ENCODE data around the gene RC3H2. TPM values are rescaled to one million over a fixed set of nuclear protein-coding genes. Genes with fewer than 3 reads are reported as not detected.
A peak's percentile ranks its signal among the peaks of the same experiment; 100 is the strongest.
"Not testable (repeated sequence)": the region's sequence is repeated elsewhere in the genome, so short reads cannot be mapped to it uniquely, and the experiment has no call there.

The RC3H2 gene
- total RNA-seq, 3 donors from 2014 or later = 27.3 to 31.1 (median 28.4) TPM

DNA sequence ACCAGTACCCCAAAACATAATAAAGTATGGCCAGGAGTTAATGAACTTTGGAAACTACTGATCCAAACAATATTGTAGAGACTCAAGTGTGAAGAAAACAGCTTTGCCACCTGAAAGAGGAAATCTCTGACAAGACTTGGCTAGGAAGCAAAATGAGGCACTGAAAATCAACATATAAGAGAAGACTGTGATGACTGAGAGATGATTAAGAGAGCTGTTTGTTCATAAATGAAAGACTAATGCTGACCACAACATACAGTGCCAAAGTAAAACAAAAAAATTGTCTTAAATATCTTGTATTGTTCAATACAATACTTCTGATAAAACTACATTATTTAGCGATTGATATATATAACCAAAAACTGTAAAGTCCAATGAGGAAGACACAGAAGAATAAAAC lies 7.2 kb downstream of the RC3H2 start:
- no peak overlapping the region for H3K4me3 Mint-ChIP-seq
- no peaks in the 10 kb centered on the region for H3K27me3 Mint-ChIP-seq (ENCODE audit: low read depth)
- ATAC-seq (peak; percentile 46 to 48), DNase-seq (no peak)
- no peaks in the 10 kb centered on the region for H3K9me3 Mint-ChIP-seq
- peaks cover 7% of the 10 kb centered on the region for H3K36me3 Mint-ChIP-seq (ENCODE audit: insufficient read depth)
- H3K4me1 Mint-ChIP-seq (ENCODE audit: low read depth) = peaks cover 42% of the 10 kb centered on the region

- ATAC-seq (no peak), DNase-seq (no peak)
- H3K27me3 Mint-ChIP-seq (ENCODE audit: low read depth) = no peaks in the 10 kb centered on the region
- no peak overlapping the region for H3K4me3 Mint-ChIP-seq
- no peaks in the 10 kb centered on the region for H3K4me1 Mint-ChIP-seq (ENCODE audit: low read depth)
- H3K9me3 Mint-ChIP-seq = no peaks in the 10 kb centered on the region
- peaks cover 21% of the 10 kb centered on the region for H3K36me3 Mint-ChIP-seq (ENCODE audit: insufficient read depth)
These were observed 16.7 kb downstream of the RC3H2 start for GRCh38 chr9:122888480-122888879.

- ATAC-seq = no peak
- no peaks in the 10 kb centered on the region for H3K9me3 Mint-ChIP-seq
These were observed 22.0 kb downstream of the RC3H2 start for GRCh38 chr9:122883125-122883524.

GRCh38 chr9:122879443-122879842 lies 25.7 kb downstream of the RC3H2 start:
- H3K36me3 Mint-ChIP-seq (ENCODE audit: insufficient read depth) = peaks cover 36% of the 10 kb centered on the region
- peaks cover 4% of the 10 kb centered on the region for H3K4me1 Mint-ChIP-seq (ENCODE audit: low read depth)

More at GRCh38 chr9:122883125-122883524, 22.0 kb downstream of the RC3H2 start:
- DNase-seq = no peak
- Mint-ChIP-seq H3K27me3 (ENCODE audit: low read depth) (no peaks in the 10 kb centered on the region), H3K36me3 (ENCODE audit: insufficient read depth) (peaks cover 24% of the 10 kb centered on the region), H3K4me1 (ENCODE audit: low read depth) (no peaks in the 10 kb centered on the region), H3K4me3 (no peak overlapping the region)

GRCh38 chr9:122875523-122875922 lies 29.6 kb downstream of the RC3H2 start:
- H3K36me3 Mint-ChIP-seq (ENCODE audit: insufficient read depth) = peaks cover 39% of the 10 kb centered on the region
- no peak for ATAC-seq

More at GRCh38 chr9:122879443-122879842, 25.7 kb downstream of the RC3H2 start:
- DNase-seq (no peak), ATAC-seq (no peak)
- Mint-ChIP-seq H3K27me3 (ENCODE audit: low read depth) (no peaks in the 10 kb centered on the region), H3K9me3 (no peaks in the 10 kb centered on the region), H3K4me3 (no peak overlapping the region)

DNA sequence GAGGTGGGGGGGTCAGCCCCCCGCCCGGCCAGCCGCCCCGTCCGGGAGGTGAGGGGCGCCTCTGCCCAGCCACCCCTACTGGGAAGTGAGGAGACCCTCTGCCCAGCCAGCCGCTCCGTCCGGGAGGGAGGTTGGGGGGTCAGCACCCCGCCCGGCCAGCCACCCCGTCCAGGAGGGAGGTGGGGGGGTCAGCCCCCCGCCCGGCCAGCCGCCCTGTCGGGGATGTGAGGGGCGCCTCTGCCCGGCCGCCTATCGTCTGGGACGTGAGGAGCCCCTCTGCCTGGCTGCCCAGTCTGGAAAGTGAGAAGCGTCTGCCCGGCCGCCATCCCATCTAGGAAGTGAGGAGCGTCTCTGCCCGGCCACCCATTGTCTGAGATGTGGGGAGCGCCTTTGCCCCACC lies 37.9 kb downstream of the RC3H2 start:
- DNase-seq; H3K4me1 Mint-ChIP-seq (ENCODE audit: low read depth); H3K4me3 Mint-ChIP-seq; H3K9me3 Mint-ChIP-seq; H3K27me3 Mint-ChIP-seq (ENCODE audit: low read depth); ATAC-seq: not testable (repeated sequence)
- H3K36me3 Mint-ChIP-seq (ENCODE audit: insufficient read depth) = peaks cover 31% of the 10 kb centered on the region

More at GRCh38 chr9:122875523-122875922, 29.6 kb downstream of the RC3H2 start:
- peaks cover 4% of the 10 kb centered on the region for H3K4me1 Mint-ChIP-seq (ENCODE audit: low read depth)
- DNase-seq = no peak
- H3K4me3 Mint-ChIP-seq = no peak overlapping the region
- H3K27me3 Mint-ChIP-seq (ENCODE audit: low read depth) = no peaks in the 10 kb centered on the region
- no peaks in the 10 kb centered on the region for H3K9me3 Mint-ChIP-seq

DNA sequence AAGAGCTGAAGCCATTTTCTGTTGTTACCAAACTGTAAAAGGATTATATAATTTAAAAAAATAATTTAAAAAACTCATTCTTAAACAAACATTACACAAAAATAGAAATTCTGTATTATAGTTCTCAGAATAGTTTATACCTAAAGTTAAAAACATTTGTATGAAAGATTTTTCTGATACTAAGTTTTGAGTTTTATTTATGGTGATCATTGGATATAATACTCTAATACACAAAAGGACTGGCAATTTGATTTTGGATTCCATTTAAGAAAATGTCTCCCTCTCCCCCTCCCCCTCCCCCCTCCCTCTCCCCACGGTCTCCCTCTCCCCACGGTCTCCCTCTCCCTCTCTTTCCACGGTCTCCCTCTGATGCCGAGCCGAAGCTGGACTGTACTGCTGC lies 39.1 kb downstream of the RC3H2 start:
- Mint-ChIP-seq H3K36me3 (ENCODE audit: insufficient read depth) (peaks cover 28% of the 10 kb centered on the region), H3K27me3 (ENCODE audit: low read depth) (no peaks in the 10 kb centered on the region), H3K9me3 (no peaks in the 10 kb centered on the region), H3K4me3 (no peak overlapping the region), H3K4me1 (ENCODE audit: low read depth) (peaks cover 2% of the 10 kb centered on the region)
- no peak for DNase-seq
- no peak for ATAC-seq

DNA sequence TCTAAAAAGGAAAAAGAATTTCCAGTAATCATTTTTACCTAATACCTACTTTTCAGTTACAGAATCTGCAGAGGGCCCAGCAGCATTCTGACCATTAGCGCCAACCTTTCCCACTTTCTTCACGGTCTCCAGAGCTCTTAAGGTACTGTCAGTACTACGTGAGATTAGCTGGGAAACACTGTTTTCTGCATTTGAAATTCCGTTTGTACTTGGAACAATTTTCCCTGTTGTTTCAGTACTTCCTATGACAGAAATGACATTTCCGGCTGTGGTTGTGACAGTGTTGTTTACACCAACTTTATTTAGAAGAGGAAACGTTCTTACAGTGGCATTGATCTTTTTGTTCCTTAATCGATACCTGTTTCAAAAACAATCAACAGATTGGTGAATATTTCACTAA lies 39.9 kb downstream of the RC3H2 start:
- no peaks in the 10 kb centered on the region for H3K27me3 Mint-ChIP-seq (ENCODE audit: low read depth)
- no peak for DNase-seq
- peaks cover 22% of the 10 kb centered on the region for H3K36me3 Mint-ChIP-seq (ENCODE audit: insufficient read depth)
- H3K4me3 Mint-ChIP-seq = no peak overlapping the region
- no peaks in the 10 kb centered on the region for H3K9me3 Mint-ChIP-seq
- peaks cover 2% of the 10 kb centered on the region for H3K4me1 Mint-ChIP-seq (ENCODE audit: low read depth)
- ATAC-seq = no peak

DNA sequence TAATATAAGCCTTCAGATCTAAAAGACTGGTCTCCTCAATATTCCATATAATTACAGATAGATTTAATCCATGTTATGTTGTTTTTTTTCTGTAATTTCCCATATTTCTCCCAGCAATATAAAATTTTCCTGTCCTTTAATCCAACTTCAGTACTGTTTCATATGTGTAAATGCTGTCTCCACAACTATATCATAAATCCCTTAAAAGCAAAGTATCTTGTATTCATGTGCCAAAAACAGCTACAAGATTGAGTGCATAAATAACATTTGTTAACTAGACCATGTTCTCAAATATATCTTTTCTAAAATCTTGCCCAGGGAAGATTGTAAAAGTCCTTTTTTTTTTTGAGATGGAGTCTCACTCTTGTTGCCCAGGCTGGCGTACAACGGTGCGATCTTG lies 41.8 kb downstream of the RC3H2 start:
- no peak for DNase-seq
- no peaks in the 10 kb centered on the region for H3K9me3 Mint-ChIP-seq
- peaks cover 8% of the 10 kb centered on the region for H3K4me1 Mint-ChIP-seq (ENCODE audit: low read depth)
- H3K4me3 Mint-ChIP-seq = no peak overlapping the region
- no peak for ATAC-seq
- peaks cover 36% of the 10 kb centered on the region for H3K36me3 Mint-ChIP-seq (ENCODE audit: insufficient read depth)
- H3K27me3 Mint-ChIP-seq (ENCODE audit: low read depth) = no peaks in the 10 kb centered on the region

DNA sequence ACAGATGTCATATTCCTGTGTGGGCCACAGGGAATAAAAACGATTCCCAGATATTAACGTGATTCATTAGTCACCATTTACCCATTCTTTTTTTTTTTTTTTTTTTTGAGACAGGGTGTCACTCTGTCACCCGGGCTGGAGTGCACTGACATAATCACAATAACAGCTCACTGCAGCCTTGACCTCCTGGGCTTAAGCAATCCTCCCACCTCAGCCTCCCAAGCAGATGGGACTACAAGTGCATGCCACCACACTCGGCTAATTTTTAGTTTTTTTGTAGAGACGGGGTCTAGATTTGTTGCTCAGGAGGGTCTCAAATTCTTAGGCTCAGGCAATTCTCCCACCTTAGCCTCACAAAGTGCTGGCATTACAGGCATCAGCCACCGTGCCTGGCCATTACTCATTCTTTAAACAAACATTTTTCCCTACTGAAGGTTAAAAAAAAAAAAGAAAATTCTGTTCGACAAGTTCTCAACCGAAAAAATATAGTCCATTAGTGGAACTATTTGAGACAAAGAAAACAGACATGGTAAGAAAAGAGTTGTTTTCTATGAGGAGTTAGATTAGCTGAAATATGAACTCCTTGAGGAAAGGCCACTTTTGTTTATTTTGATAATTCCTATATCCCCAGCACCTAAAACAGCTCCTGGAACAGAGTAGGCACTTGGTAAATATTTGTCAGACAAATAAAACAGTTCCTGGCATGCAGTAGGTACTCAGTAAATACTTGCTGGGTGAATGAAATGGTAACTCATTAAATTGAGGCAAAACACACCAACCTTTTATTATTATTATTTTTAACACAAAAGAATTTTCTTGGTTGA lies 44.6 kb downstream of the RC3H2 start:
- ATAC-seq (no peak), DNase-seq (no peak)
- H3K4me3 Mint-ChIP-seq = no peak overlapping the region
- no peaks in the 10 kb centered on the region for H3K9me3 Mint-ChIP-seq
- H3K4me1 Mint-ChIP-seq (ENCODE audit: low read depth) = peaks cover 8% of the 10 kb centered on the region
- H3K36me3 Mint-ChIP-seq (ENCODE audit: insufficient read depth) = peaks cover 49% of the 10 kb centered on the region
- no peaks in the 10 kb centered on the region for H3K27me3 Mint-ChIP-seq (ENCODE audit: low read depth)

- Mint-ChIP-seq H3K4me1 (ENCODE audit: low read depth) (peaks cover 6% of the 10 kb centered on the region), H3K27me3 (ENCODE audit: low read depth) (no peaks in the 10 kb centered on the region), H3K4me3 (no peak overlapping the region), H3K36me3 (ENCODE audit: insufficient read depth) (peaks cover 46% of the 10 kb centered on the region), H3K9me3 (no peaks in the 10 kb centered on the region)
- DNase-seq (no peak), ATAC-seq (no peak)
These were observed 47.3 kb downstream of the RC3H2 start for GRCh38 chr9:122857815-122858214.

DNA sequence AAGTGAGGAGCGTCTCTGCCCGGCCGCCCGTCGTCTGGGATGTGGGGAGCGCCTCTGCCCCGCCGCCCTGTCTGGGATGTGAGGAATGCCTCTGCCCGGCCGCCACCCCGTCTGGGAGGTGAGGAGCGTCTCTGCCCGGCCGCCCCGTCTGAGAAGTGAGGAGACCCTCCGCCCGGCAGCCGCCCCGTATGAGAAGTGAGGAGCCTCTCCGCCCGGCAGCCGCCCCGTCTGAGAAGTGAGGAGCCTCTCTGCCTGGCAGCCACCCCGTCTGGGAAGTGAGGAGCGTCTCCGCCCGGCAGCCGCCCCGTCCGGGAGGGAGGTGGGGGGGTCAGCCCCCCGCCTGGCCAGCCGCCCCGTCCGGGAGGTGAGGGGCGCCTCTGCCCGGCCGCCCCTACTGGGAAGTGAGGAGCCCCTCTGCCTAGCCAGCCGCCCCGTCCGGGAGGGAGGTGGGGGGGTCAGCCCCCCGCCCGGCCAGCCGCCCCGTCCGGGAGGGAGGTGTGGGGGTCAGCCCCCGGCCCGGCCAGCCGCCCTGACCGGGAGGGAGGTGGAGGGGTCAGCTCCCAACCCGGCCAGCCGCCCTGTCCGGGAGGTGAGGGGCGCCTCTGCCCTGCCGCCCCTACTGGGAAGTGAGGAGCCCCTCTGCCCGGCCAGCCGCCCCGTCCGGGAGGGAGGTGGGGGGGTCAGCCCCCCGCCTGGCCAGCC lies 52.9 kb downstream of the RC3H2 start:
- peaks cover 12% of the 10 kb centered on the region for H3K4me1 Mint-ChIP-seq (ENCODE audit: low read depth)
- H3K9me3 Mint-ChIP-seq; H3K4me3 Mint-ChIP-seq; ATAC-seq; H3K27me3 Mint-ChIP-seq (ENCODE audit: low read depth); DNase-seq: not testable (repeated sequence)
- H3K36me3 Mint-ChIP-seq (ENCODE audit: insufficient read depth) = peaks cover 39% of the 10 kb centered on the region

DNA sequence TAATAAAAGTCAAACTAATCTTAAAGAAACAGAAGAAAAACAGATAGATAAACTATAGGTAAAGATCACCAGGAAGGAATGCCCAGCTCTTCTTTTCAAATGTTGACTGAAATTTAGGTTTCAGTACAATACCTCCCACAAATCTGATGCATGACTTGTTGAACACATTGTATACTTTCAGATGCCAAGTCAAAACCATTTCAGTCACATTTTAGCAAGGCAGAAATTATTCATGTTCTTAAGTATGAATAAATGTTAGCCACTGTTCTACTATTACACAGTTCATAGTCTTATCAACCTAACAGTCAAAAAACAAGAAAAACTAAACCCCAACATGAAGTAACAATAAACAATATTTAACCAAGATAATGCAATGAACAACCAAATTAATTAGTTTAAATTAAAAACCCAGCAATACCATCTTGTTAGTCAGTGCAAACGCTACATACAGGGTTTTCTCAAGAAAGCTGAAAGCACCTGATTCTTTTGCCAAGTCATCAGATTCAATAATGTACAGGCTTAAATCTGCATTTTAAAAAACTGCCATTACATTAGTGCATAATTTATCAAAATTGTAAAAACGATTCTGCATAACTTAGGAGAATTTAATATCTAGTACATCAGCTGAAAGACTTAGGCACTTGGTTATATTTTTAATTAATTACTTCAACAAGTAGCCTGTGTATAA lies 56.8 kb downstream of the RC3H2 start:
- Mint-ChIP-seq H3K36me3 (ENCODE audit: insufficient read depth) (peaks cover 20% of the 10 kb centered on the region), H3K27me3 (ENCODE audit: low read depth) (no peaks in the 10 kb centered on the region), H3K4me3 (no peak overlapping the region), H3K9me3 (no peaks in the 10 kb centered on the region), H3K4me1 (ENCODE audit: low read depth) (peaks cover 29% of the 10 kb centered on the region)
- ATAC-seq = peak; percentile 46 to 63
- DNase-seq = no peak

- peaks cover 29% of the 10 kb centered on the region for H3K4me1 Mint-ChIP-seq (ENCODE audit: low read depth)
- peaks cover 22% of the 10 kb centered on the region for H3K36me3 Mint-ChIP-seq (ENCODE audit: insufficient read depth)
- no peak for DNase-seq
- ATAC-seq = peak; percentile 50 to 65
- H3K9me3 Mint-ChIP-seq = no peaks in the 10 kb centered on the region
- no peak overlapping the region for H3K4me3 Mint-ChIP-seq
- no peaks in the 10 kb centered on the region for H3K27me3 Mint-ChIP-seq (ENCODE audit: low read depth)
These were observed 58.7 kb downstream of the RC3H2 start for GRCh38 chr9:122846371-122846940.

Data from activated T-cell treated with anti-CD3 and anti-CD28 coated beads, Interleukin-2, amount 50 U/mL, for 4 hours (primary cell).